GM21723 (cell line): Measurements from ENCODE around the gene LCN2.
A peak's percentile ranks its signal among the peaks of the same experiment; 100 is the strongest.

Source experiments
- ATAC-seq: cut with Tn5 transposase; IDR thresholded peaks from one replicate; pipeline ENCODE4 v1.9.1; 2021; ENCODE audit warnings: mild to moderate bottlenecking, moderate library complexity; ENCODE audit not compliant: unreplicated experiment

The LCN2 gene

DNA sequence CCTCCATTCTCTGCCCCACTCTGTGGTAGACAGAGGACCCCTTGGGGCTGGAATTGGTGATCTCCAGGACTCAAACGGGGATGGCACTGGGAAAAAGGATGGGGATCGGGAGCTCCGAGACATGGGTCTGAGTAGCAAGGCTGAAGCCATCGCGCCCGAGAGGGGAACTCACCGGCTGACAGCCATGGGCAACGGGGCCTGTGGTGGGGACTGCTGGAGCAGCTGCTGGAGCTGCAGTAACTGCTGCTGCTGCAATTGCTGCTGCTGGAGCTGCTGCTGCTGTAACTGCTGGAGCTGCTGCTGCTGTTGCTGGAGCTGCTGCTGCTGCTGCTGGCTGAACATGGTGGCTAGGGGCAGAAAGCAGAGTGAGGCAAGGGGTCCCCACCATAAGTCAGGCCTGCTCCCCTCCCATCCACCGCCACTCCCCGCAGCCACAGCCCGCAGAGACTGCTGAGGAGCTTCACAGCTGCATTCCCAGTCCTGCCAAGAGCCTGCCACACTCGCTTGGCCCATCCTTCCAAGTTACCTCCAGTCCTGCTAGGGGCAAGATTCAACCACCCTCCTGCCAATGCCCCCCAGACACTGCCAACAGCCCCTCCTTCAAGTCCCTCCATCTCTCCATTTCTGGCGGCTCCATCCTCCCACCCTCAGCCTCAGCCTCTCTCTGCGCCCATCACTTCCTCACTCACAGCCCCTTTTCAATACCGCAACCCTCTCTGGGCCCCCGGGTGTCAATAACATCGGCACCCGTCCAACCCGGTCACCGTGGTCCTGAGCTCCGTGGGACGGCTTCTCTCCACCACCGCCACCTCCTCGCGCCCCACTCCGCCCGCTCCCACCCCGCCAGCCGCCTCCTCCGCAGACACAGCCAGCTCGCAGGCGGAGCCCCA, 41.5 kb downstream of the LCN2 start:
- ATAC-seq, result peak; percentile 26

DNA sequence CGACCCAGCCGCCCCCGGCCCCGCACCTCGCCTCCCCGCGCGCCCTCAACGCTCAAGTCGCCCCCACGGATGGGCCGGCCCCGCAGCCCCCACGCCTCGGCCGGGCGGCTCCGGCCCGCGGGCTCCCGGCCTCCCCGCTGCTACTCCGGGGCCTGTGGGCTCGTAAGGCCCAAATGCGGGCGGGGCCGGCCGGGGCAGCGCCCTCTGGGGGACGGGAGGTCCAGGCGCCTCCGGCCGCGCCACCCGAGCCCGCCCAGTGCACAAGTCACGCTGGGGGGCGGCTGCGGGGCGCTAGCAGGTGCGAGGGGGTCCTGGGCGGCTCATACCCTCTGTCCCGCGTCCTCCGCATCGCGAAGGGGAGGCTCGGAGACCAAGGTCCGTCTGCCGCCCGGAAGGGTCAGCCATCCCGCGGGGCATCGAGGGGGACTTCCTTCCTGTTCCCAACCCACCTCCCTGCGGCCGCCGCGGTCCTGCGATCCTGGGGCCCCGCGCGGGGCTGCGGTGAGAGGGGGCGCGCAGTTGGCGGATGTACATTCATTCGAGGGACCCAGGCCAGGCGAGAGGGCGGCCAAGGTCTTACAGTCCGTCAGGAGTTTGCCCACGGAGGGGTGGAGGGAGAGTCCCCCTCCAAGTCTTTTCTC, 42.3 kb downstream of the LCN2 start, which contains the start of gene CIZ1:
CIZ1 (minus strand) TSS at position 167 of the 641 bp plus-strand sequence. CDS start 715 bp downstream, outside the sequence.
- peak; percentile 75 for ATAC-seq

DNA sequence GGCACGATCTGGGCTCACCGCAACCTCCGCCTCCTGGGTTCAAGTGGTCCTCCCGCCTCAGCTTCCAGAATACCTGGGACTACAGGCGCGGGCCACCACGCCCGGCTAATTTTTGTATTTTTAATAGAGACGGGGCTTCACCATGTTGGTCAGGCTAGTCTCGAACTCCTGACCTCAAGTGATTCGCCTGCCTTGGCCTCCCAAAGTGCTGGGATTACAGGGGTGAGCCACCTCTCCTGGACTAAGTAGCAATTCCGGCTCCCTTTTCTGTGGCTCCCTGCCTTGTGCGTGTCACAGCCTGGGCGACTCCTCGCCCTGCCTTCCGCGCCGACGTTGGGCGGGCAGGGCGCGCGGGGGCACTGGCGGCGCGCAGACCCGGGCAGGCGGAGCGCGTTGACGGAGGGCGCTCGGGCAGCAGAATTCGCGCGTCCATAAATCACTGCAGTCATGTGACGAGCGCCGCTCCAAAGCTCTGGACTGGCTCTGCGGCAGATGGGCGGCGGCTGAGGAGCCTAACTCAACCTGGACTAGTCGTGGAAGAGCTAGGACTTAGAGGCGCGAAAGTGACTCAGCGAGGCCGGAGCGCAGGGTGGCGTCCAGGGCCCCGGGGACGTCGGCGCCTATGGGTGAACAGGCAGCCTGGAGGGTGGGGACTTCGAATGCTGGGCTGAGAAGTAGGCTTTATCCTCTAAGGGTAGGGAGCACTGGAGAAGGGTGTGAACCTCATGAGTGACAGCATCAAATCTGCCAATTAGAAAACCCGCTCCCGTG, 43.5 kb downstream of the LCN2 start:
- ATAC-seq, result no peak

DNA sequence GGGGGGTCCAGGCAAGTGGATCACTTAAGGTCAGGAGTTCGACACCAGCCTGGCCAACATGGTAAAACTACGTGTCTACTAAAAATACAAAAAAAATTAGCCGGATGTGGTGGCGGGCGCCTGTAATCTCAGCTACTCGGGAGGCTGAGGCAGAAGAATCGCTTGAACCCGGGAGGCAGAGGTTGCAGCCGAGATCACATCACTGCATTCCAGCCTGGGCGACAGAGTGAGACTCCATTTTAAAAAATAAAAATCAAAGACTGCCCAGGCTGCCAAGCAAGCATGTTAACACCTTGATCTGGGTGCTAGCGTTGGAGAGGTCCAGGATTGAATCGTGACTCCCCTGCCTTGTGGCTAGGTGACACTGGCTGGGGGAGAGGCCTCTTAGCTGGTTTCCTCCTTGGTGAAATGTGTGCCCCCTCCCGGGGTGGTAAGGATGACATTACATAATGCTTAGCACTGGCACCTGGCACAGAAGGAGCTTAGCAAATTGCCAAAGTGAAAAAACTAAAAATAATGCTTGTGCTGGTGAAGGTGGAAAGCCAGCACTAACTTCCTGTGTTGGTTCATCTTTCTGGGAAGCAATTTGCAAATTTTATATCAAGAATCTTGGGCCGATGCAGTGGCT, 44.3 kb downstream of the LCN2 start:
- ATAC-seq, result no peak

DNA sequence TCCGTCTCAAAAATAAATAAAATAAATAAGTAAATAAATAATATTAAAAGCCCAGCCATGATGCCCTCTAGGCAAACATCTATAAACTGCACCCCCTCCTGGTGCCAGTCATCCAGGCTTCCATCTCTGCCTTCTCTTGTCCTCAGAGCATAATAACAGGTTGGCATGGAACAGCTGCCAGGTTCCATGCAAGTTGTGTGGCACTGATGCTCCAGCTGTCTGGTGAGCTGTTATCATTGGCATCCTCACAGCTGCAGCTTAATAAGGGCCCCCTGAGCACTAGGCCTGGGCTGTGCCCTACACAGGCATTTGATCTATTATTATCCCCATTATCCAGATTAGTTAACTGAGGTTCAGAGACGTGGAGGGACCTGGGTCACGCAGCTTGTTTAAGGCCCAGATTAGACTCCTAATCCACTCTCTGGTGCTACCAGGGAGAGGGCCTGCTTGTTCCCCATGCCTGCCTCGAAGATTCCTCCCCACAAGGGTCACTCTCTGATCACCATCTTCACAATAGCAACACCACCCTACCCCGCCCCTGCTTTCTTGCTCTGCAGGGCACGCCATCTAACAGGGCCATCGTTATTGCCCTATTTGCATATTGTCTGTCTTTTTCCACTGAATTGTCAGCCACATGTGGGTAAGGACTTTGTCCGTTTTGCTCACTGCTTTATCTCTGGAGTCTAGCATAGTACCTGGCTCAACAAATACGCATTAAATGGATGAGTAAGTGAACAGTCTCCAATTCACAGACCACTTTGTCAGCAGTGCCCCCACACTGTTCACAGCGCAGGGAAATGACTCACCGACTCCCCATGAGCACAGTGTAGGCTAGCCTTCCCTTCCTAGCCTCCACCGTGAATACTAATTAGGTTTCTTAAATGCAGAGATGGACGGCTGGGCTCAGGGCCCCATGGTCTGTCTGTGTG, 52.5 kb downstream of the LCN2 start:
- ATAC-seq, result no peak

DNA sequence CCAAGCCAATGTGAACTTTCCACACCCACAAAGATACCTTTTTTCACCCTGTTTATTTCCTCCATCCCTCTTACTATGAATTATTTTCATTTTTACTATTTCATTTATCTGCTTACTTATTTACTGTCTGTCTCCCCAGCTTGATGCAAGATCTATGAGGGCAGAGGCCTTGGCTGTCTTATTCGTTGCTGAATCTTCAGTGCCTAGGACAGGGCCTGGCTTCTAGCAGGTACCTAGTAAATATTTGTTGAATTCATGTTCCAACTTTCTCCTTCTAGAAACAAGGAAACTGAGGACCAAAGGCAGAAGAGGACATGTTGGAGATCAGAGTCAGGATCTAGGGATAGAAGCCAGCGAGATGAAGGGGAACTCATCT, 53.4 kb downstream of the LCN2 start:
- ATAC-seq, result no peak
